GM18498 (cell line): ENCODE measurements around the gene CNGA2.

ENCODE experiments used
- ATAC-seq: cut with Tn5 transposase; IDR thresholded peaks from one replicate; pipeline ENCODE4 v1.9.1; 2021; ENCODE audit warnings: mild to moderate bottlenecking, moderate library complexity; ENCODE audit not compliant: unreplicated experiment

Gene CNGA2

DNA sequence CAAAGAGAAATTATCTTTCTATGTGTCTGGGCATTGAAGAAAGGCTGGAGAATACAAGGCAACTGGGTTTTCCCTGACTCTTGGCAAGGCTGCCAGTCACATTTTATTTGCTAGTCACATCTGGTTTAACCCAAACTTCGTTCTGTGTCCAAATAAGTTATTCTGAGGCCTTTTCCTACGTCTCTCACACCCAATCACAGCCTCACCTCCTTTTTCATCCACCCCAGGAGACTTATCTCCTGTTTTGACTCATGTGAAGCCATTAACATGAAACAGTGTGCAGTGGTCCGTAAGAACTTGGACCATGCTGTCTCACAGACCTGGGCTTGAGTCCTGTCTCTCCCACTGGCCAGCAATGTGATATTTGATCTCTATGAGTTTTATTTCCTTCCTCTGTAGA is 59.3 kb downstream of the CNGA2 start:
- ATAC-seq, result no peak
